ENCODE results near the gene COMMD8.

Gene COMMD8

GRCh38 chr4:47471064-47471463 is 7.6 kb upstream of the COMMD8 start:
- Histone ChIP-seq H3K9ac (ENCODE audit: low read depth, low read length) (no peak overlapping the region), H3K4me3 (ENCODE audit: low read length) (no peak overlapping the region), H3K4me1 (ENCODE audit: control insufficient read depth, insufficient read depth, low read length) (peaks cover 12% of the 10 kb centered on the region), H3K27me3 (ENCODE audit: control insufficient read depth, insufficient read depth, low read length) (no peaks in the 10 kb centered on the region), H3K4me2 (ENCODE audit: low read length) (no peak overlapping the region), H3K9me3 (replicated peaks; ENCODE audit: low read length) (no peaks in the 10 kb centered on the region), H3K36me3 (ENCODE audit: insufficient read depth, low read length) (no peaks in the 10 kb centered on the region)

- H3K36me3 ChIP-seq (ENCODE audit: insufficient read depth, low read length): no peaks in the 10 kb centered on the region
- peaks cover 12% of the 10 kb centered on the region for H3K4me1 ChIP-seq (ENCODE audit: control insufficient read depth, insufficient read depth, low read length)
- no peaks in the 10 kb centered on the region for H3K9me3 ChIP-seq (replicated peaks; ENCODE audit: low read length)
- peak overlapping the region; percentile 20 for H3K4me2 ChIP-seq (ENCODE audit: low read length)
- no peak overlapping the region for H3K9ac ChIP-seq (ENCODE audit: low read depth, low read length)
- H3K27me3 ChIP-seq (ENCODE audit: control insufficient read depth, insufficient read depth, low read length): no peaks in the 10 kb centered on the region
- H3K4me3 ChIP-seq (ENCODE audit: low read length): no peak overlapping the region
These were observed 6.4 kb upstream of the COMMD8 start for GRCh38 chr4:47469951-47470350.

GRCh38 chr4:47468706-47469365 is 5.3 kb upstream of the COMMD8 start:
- Histone ChIP-seq H3K4me3 (ENCODE audit: low read length) (no peak overlapping the region), H3K4me1 (ENCODE audit: control insufficient read depth, insufficient read depth, low read length) (peaks cover 14% of the 10 kb centered on the region), H3K4me2 (ENCODE audit: low read length) (no peak overlapping the region), H3K9me3 (replicated peaks; ENCODE audit: low read length) (no peaks in the 10 kb centered on the region), H3K27me3 (ENCODE audit: control insufficient read depth, insufficient read depth, low read length) (no peaks in the 10 kb centered on the region), H3K36me3 (ENCODE audit: insufficient read depth, low read length) (no peaks in the 10 kb centered on the region), H3K9ac (ENCODE audit: low read depth, low read length) (no peak overlapping the region)

GRCh38 chr4:47466056-47466785 is 2.7 kb upstream of the COMMD8 start:
- H3K9ac ChIP-seq (ENCODE audit: low read depth, low read length): no peak overlapping the region
- no peaks in the 10 kb centered on the region for H3K9me3 ChIP-seq (replicated peaks; ENCODE audit: low read length)

GRCh38 chr4:47465004-47465403 is 1.5 kb upstream of the COMMD8 start:
- Histone ChIP-seq H3K36me3 (ENCODE audit: insufficient read depth, low read length) (no peaks in the 10 kb centered on the region), H3K9me3 (replicated peaks; ENCODE audit: low read length) (no peaks in the 10 kb centered on the region), H3K9ac (ENCODE audit: low read depth, low read length) (no peak overlapping the region), H3K4me3 (ENCODE audit: low read length) (no peak overlapping the region), H3K4me2 (ENCODE audit: low read length) (no peak overlapping the region), H3K4me1 (ENCODE audit: control insufficient read depth, insufficient read depth, low read length) (peaks cover 16% of the 10 kb centered on the region), H3K27me3 (ENCODE audit: control insufficient read depth, insufficient read depth, low read length) (no peaks in the 10 kb centered on the region)

More at GRCh38 chr4:47466056-47466785, 2.7 kb upstream of the COMMD8 start:
- Histone ChIP-seq H3K36me3 (ENCODE audit: insufficient read depth, low read length) (no peaks in the 10 kb centered on the region), H3K4me1 (ENCODE audit: control insufficient read depth, insufficient read depth, low read length) (peaks cover 22% of the 10 kb centered on the region), H3K4me3 (ENCODE audit: low read length) (no peak overlapping the region), H3K27me3 (ENCODE audit: control insufficient read depth, insufficient read depth, low read length) (no peaks in the 10 kb centered on the region), H3K4me2 (ENCODE audit: low read length) (no peak overlapping the region)

GRCh38 chr4:47462799-47463234 is 685 bp downstream of the COMMD8 start:
- no peaks in the 10 kb centered on the region for H3K9me3 ChIP-seq (replicated peaks; ENCODE audit: low read length)
- no peaks in the 10 kb centered on the region for H3K36me3 ChIP-seq (ENCODE audit: insufficient read depth, low read length)
- H3K9ac ChIP-seq (ENCODE audit: low read depth, low read length): peak overlapping the region; percentile 86
- H3K4me3 ChIP-seq (ENCODE audit: low read length): peak overlapping the region; percentile 85
- H3K4me2 ChIP-seq (ENCODE audit: low read length): peak overlapping the region; percentile 79
- H3K4me1 ChIP-seq (ENCODE audit: control insufficient read depth, insufficient read depth, low read length): peaks cover 10% of the 10 kb centered on the region
- H3K27me3 ChIP-seq (ENCODE audit: control insufficient read depth, insufficient read depth, low read length): no peaks in the 10 kb centered on the region

GRCh38 chr4:47451657-47452056 is 11.8 kb downstream of the COMMD8 start:
- Histone ChIP-seq H3K4me1 (ENCODE audit: control insufficient read depth, insufficient read depth, low read length) (no peaks in the 10 kb centered on the region), H3K9ac (ENCODE audit: low read depth, low read length) (no peak overlapping the region), H3K9me3 (replicated peaks; ENCODE audit: low read length) (no peaks in the 10 kb centered on the region), H3K36me3 (ENCODE audit: insufficient read depth, low read length) (peaks cover 34% of the 10 kb centered on the region), H3K4me2 (ENCODE audit: low read length) (no peak overlapping the region), H3K27me3 (ENCODE audit: control insufficient read depth, insufficient read depth, low read length) (no peaks in the 10 kb centered on the region), H3K4me3 (ENCODE audit: low read length) (no peak overlapping the region)

- Histone ChIP-seq H3K9me3 (replicated peaks; ENCODE audit: low read length) (no peaks in the 10 kb centered on the region), H3K9ac (ENCODE audit: low read depth, low read length) (no peak overlapping the region), H3K27me3 (ENCODE audit: control insufficient read depth, insufficient read depth, low read length) (no peaks in the 10 kb centered on the region), H3K4me2 (ENCODE audit: low read length) (no peak overlapping the region), H3K36me3 (ENCODE audit: insufficient read depth, low read length) (no peaks in the 10 kb centered on the region), H3K4me1 (ENCODE audit: control insufficient read depth, insufficient read depth, low read length) (no peaks in the 10 kb centered on the region), H3K4me3 (ENCODE audit: low read length) (no peak overlapping the region)
These were observed 19.5 kb downstream of the COMMD8 start for GRCh38 chr4:47444031-47444430.

- Histone ChIP-seq H3K9me3 (replicated peaks; ENCODE audit: low read length) (no peaks in the 10 kb centered on the region), H3K27me3 (ENCODE audit: control insufficient read depth, insufficient read depth, low read length) (no peaks in the 10 kb centered on the region), H3K36me3 (ENCODE audit: insufficient read depth, low read length) (no peaks in the 10 kb centered on the region), H3K4me1 (ENCODE audit: control insufficient read depth, insufficient read depth, low read length) (no peaks in the 10 kb centered on the region), H3K4me3 (ENCODE audit: low read length) (no peak overlapping the region), H3K9ac (ENCODE audit: low read depth, low read length) (no peak overlapping the region), H3K4me2 (ENCODE audit: low read length) (no peak overlapping the region)
These were observed 20.5 kb downstream of the COMMD8 start for GRCh38 chr4:47442980-47443379.

- Histone ChIP-seq H3K27me3 (ENCODE audit: control insufficient read depth, insufficient read depth, low read length) (peaks cover 1% of the 10 kb centered on the region), H3K4me1 (ENCODE audit: control insufficient read depth, insufficient read depth, low read length) (no peaks in the 10 kb centered on the region), H3K4me3 (ENCODE audit: low read length) (no peak overlapping the region), H3K36me3 (ENCODE audit: insufficient read depth, low read length) (no peaks in the 10 kb centered on the region), H3K9me3 (replicated peaks; ENCODE audit: low read length) (no peaks in the 10 kb centered on the region), H3K4me2 (ENCODE audit: low read length) (no peak overlapping the region), H3K9ac (ENCODE audit: low read depth, low read length) (no peak overlapping the region)
These were observed 28.6 kb downstream of the COMMD8 start for GRCh38 chr4:47434931-47435330.

GRCh38 chr4:47432749-47433148 is 30.8 kb downstream of the COMMD8 start:
- no peak overlapping the region for H3K4me2 ChIP-seq (ENCODE audit: low read length)
- peaks cover 10% of the 10 kb centered on the region for H3K27me3 ChIP-seq (ENCODE audit: control insufficient read depth, insufficient read depth, low read length)
- H3K9ac ChIP-seq (ENCODE audit: low read depth, low read length): no peak overlapping the region
- H3K4me1 ChIP-seq (ENCODE audit: control insufficient read depth, insufficient read depth, low read length): no peaks in the 10 kb centered on the region
- no peaks in the 10 kb centered on the region for H3K9me3 ChIP-seq (replicated peaks; ENCODE audit: low read length)
- H3K4me3 ChIP-seq (ENCODE audit: low read length): no peak overlapping the region
- H3K36me3 ChIP-seq (ENCODE audit: insufficient read depth, low read length): no peaks in the 10 kb centered on the region

- Histone ChIP-seq H3K27me3 (ENCODE audit: control insufficient read depth, insufficient read depth, low read length) (peaks cover 19% of the 10 kb centered on the region), H3K4me2 (ENCODE audit: low read length) (no peak overlapping the region), H3K9me3 (replicated peaks; ENCODE audit: low read length) (no peaks in the 10 kb centered on the region), H3K36me3 (ENCODE audit: insufficient read depth, low read length) (no peaks in the 10 kb centered on the region), H3K4me3 (ENCODE audit: low read length) (no peak overlapping the region), H3K9ac (ENCODE audit: low read depth, low read length) (no peak overlapping the region), H3K4me1 (ENCODE audit: control insufficient read depth, insufficient read depth, low read length) (no peaks in the 10 kb centered on the region)
These were observed 35.6 kb downstream of the COMMD8 start for GRCh38 chr4:47427935-47428334.
